Measurements from ENCODE around the gene DLGAP4. TPM values are rescaled to one million over a fixed set of nuclear protein-coding genes. Genes with fewer than 3 reads are reported as not detected.

The DLGAP4 gene
- polyA plus RNA-seq, 1 of the 3 experiments (the other 2 are of a cell fraction): 31.2 TPM

GRCh38 chr20:36542516-36543183 lies 236.5 kb downstream of the DLGAP4 start:
- Histone ChIP-seq H3K9ac (no peak overlapping the region), H3K36me3 (replicated peaks in 1 of 2; ENCODE audit: control insufficient read depth in 1 of 2, insufficient read depth in 2 of 2, low read length in 1 of 2) (no peaks in the 10 kb centered on the region), H2AFZ (ENCODE audit: low read depth) (no peak overlapping the region), H3K4me2 (no peak overlapping the region), H3F3A (replicated peaks; ENCODE audit: insufficient read depth) (peaks cover 10% of the 10 kb centered on the region), H3K27ac (ENCODE audit: low read depth in 2 of 2, low read length in 1 of 2) (no peak overlapping the region), H3K9me2 (no peaks in the 10 kb centered on the region), H3K9me3 (no peaks in the 10 kb centered on the region), H3K4me1 (ENCODE audit: control insufficient read depth in 1 of 2, insufficient read depth in 2 of 2, low read depth in 1 of 2, low read length in 1 of 2) (peaks cover 0 to 8% of the 10 kb centered on the region in 2 experiments; a peak in 2 of 4 replicates), H3K27me3 (ENCODE audit: insufficient read depth) (no peaks in the 10 kb centered on the region), H4K20me1 (ENCODE audit: insufficient read depth) (no peaks in the 10 kb centered on the region), H3K79me2 (ENCODE audit: insufficient read depth) (no peaks in the 10 kb centered on the region), H3K4me3 (ENCODE audit: low read depth in 2 of 2, low read length in 1 of 2) (no peak overlapping the region; a peak in 1 of 4 replicates)
- POLR2A ChIA-PET: no interaction called here
- CTCF ChIA-PET: interaction anchor here (0.6 to 0.9 kb wide), 3 partner anchors 7 to 266 kb away, joined by 3 to 4 read pairs (median 3); no protein-coding TSS in a partner anchor
- TF ChIP-seq, protein P1, sequence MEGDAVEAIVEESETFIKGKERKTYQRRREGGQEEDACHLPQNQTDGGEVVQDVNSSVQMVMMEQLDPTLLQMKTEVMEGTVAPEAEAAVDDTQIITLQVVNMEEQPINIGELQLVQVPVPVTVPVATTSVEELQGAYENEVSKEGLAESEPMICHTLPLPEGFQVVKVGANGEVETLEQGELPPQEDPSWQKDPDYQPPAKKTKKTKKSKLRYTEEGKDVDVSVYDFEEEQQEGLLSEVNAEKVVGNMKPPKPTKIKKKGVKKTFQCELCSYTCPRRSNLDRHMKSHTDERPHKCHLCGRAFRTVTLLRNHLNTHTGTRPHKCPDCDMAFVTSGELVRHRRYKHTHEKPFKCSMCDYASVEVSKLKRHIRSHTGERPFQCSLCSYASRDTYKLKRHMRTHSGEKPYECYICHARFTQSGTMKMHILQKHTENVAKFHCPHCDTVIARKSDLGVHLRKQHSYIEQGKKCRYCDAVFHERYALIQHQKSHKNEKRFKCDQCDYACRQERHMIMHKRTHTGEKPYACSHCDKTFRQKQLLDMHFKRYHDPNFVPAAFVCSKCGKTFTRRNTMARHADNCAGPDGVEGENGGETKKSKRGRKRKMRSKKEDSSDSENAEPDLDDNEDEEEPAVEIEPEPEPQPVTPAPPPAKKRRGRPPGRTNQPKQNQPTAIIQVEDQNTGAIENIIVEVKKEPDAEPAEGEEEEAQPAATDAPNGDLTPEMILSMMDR (IDR thresholded peaks at IDR 0.05): no peak
- TF ChIP-seq, protein P2, sequence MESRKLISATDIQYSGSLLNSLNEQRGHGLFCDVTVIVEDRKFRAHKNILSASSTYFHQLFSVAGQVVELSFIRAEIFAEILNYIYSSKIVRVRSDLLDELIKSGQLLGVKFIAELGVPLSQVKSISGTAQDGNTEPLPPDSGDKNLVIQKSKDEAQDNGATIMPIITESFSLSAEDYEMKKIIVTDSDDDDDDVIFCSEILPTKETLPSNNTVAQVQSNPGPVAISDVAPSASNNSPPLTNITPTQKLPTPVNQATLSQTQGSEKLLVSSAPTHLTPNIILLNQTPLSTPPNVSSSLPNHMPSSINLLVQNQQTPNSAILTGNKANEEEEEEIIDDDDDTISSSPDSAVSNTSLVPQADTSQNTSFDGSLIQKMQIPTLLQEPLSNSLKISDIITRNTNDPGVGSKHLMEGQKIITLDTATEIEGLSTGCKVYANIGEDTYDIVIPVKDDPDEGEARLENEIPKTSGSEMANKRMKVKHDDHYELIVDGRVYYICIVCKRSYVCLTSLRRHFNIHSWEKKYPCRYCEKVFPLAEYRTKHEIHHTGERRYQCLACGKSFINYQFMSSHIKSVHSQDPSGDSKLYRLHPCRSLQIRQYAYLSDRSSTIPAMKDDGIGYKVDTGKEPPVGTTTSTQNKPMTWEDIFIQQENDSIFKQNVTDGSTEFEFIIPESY (IDR thresholded peaks at IDR 0.05; ENCODE audit: borderline replicate concordance, low read depth): no peak
- no peak for TF ChIP-seq RAD21 (IDR thresholded peaks at IDR 0.05; ENCODE audit: low read length)
- no peak for TF ChIP-seq FOXJ3 (CRISPR knock-in tag; IDR thresholded peaks at IDR 0.05)
- no peak for TF ChIP-seq GABPA (IDR thresholded peaks at IDR 0.05; ENCODE audit: low read depth)
- no peak for TF ChIP-seq EP300 (IDR thresholded peaks at IDR 0.05; ENCODE audit: borderline replicate concordance in 1 of 2, low read depth in 1 of 2, low read length in 1 of 2)
- no peak for TF ChIP-seq SMC3 (IDR thresholded peaks at IDR 0.05; ENCODE audit: low read depth, low read length)
- no peak for TF ChIP-seq GATA2 (CRISPR knock-in tag; IDR thresholded peaks at IDR 0.05)
- no peak for TF ChIP-seq MEF2A (IDR thresholded peaks at IDR 0.05; ENCODE audit: borderline replicate concordance, low read depth)
- no peak for TF ChIP-seq REST (IDR thresholded peaks at IDR 0.05; ENCODE audit: low read depth, low read length)
- TF ChIP-seq POLR2AphosphoS5 (IDR thresholded peaks at IDR 0.05; ENCODE audit: low read depth, low read length): no peak
- TF ChIP-seq NFIC (IDR thresholded peaks at IDR 0.05; ENCODE audit: borderline replicate concordance): no peak
- TF ChIP-seq FOXM1 (IDR thresholded peaks at IDR 0.05; ENCODE audit: low read depth): no peak
- TF ChIP-seq USF2 (IDR thresholded peaks at IDR 0.05; ENCODE audit: borderline replicate concordance, low read depth, low read length): no peak
- no peak for DNase-seq
- 93% methylated on average over 10 of the region's 10 CpGs for WGBS (ENCODE audit: low lambda C conversion rate)

Measured in SK-N-SH (cell line).